OCI-LY1 (cell line): Measurements from ENCODE around the gene DTHD1.

ENCODE experiments used
- H2AFZ ChIP-seq: fragments of 200-600 bp; sonication (generic), shearing (Covaris generic); 2 replicates; pipeline ENCODE4 v1.6.0; 2014; ENCODE audit warnings: antibody characterized with exemption, mild to moderate bottlenecking, low read length
- H3F3A ChIP-seq: fragments of 200-600 bp; sonication (generic), shearing (Covaris generic); 2 replicates; pipeline ENCODE4 v1.6.0; 2014; ENCODE audit warnings: mild to moderate bottlenecking, antibody characterized with exemption, low read length, moderate library complexity; ENCODE audit not compliant: insufficient read depth
- H3K27ac ChIP-seq: fragments of 200-600 bp; sonication (generic); 2 replicates; pipeline ENCODE4 v1.5.1; 2014; ENCODE audit warnings: low read length, mixed run types, mild to moderate bottlenecking, low read depth; ENCODE audit not compliant: poor library complexity, severe bottlenecking
- H3K27me3 ChIP-seq: fragments of 200-600 bp; sonication (generic); 2 replicates; pipeline ENCODE4 v1.6.0; 2014; ENCODE audit warnings: antibody characterized with exemption, mild to moderate bottlenecking, low read length, moderate library complexity; ENCODE audit not compliant: insufficient read depth
- H3K36me3 ChIP-seq: fragments of 200-600 bp; sonication (generic); 2 replicates; pipeline ENCODE4 v1.6.1; 2014; ENCODE audit warnings: mild to moderate bottlenecking, antibody characterized with exemption, low read length, moderate library complexity, mixed read lengths; ENCODE audit not compliant: insufficient read depth
- H3K4me1 ChIP-seq: fragments of 200-600 bp; sonication (generic); 2 replicates; pipeline ENCODE4 v1.5.1; 2014; ENCODE audit warnings: mild to moderate bottlenecking, low read length, moderate library complexity; ENCODE audit not compliant: insufficient read depth, severe bottlenecking
- H3K4me2 ChIP-seq: fragments of 200-600 bp; sonication (generic), shearing (Covaris generic); 2 replicates; pipeline ENCODE4 v1.6.1; 2014; ENCODE audit warnings: low read length
- H3K4me3 ChIP-seq: fragments of 200-600 bp; sonication (generic); 2 replicates; pipeline ENCODE4 v1.5.1; 2014; ENCODE audit warnings: low read length, low read depth, mild to moderate bottlenecking, mixed read lengths; ENCODE audit not compliant: poor library complexity, severe bottlenecking
- H3K79me2 ChIP-seq: fragments of 200-600 bp; shearing (Covaris generic); 2 replicates; pipeline ENCODE4 v1.6.1; 2016; ENCODE audit warnings: mixed run types, low read length, mixed read lengths; ENCODE audit not compliant: insufficient read depth
- H3K9ac ChIP-seq: fragments of 200-600 bp; sonication (generic), shearing (Covaris generic); 2 replicates; pipeline ENCODE4 v1.6.1; 2014; ENCODE audit warnings: mild to moderate bottlenecking, low read length, mixed read lengths
- H3K9me2 ChIP-seq: fragments of 200-600 bp; sonication (generic), shearing (Covaris generic); 2 replicates; pipeline ENCODE4 v1.6.1; 2014; ENCODE audit warnings: low read depth, mild to moderate bottlenecking, low read length, mixed read lengths
- H3K9me3 ChIP-seq: fragments of 200-600 bp; shearing (Covaris generic); 2 replicates; pipeline ENCODE4 v1.6.1; 2014; ENCODE audit warnings: low read length, mixed read lengths
- H4K20me1 ChIP-seq: fragments of 200-600 bp; sonication (generic), shearing (Covaris generic); 2 replicates; pipeline ENCODE4 v1.6.0; 2016; ENCODE audit warnings: mild to moderate bottlenecking, low read length; ENCODE audit not compliant: insufficient read depth
- EZH2 ChIP-seq: fragments of 200-600 bp; sonication (generic), shearing (Covaris generic); IDR thresholded peaks from 2 replicates; pipeline ENCODE4 v1.8.0; 2017; ENCODE audit warnings: borderline replicate concordance, mixed run types, mild to moderate bottlenecking, antibody characterized with exemption, low read length, moderate library complexity, mixed read lengths
- TF ChIP-seq, protein P1 (sequence below): fragments of 200-600 bp; sonication (generic), shearing (Covaris generic); IDR thresholded peaks from 2 replicates; pipeline ENCODE4 v1.5.1; 2017; ENCODE audit warnings: mild to moderate bottlenecking, antibody characterized with exemption, low read length, moderate library complexity, mixed read lengths

Gene DTHD1

GRCh38 chr4:36358173-36358572 is 76.8 kb downstream of the DTHD1 start:
- TF ChIP-seq, protein P1, sequence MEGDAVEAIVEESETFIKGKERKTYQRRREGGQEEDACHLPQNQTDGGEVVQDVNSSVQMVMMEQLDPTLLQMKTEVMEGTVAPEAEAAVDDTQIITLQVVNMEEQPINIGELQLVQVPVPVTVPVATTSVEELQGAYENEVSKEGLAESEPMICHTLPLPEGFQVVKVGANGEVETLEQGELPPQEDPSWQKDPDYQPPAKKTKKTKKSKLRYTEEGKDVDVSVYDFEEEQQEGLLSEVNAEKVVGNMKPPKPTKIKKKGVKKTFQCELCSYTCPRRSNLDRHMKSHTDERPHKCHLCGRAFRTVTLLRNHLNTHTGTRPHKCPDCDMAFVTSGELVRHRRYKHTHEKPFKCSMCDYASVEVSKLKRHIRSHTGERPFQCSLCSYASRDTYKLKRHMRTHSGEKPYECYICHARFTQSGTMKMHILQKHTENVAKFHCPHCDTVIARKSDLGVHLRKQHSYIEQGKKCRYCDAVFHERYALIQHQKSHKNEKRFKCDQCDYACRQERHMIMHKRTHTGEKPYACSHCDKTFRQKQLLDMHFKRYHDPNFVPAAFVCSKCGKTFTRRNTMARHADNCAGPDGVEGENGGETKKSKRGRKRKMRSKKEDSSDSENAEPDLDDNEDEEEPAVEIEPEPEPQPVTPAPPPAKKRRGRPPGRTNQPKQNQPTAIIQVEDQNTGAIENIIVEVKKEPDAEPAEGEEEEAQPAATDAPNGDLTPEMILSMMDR: no peak
- no peak for TF ChIP-seq EZH2
- Histone ChIP-seq H3K9me2 (no peaks in the 10 kb centered on the region), H3K36me3 (no peaks in the 10 kb centered on the region), H3K9me3 (no peaks in the 10 kb centered on the region), H3F3A (no peaks in the 10 kb centered on the region), H4K20me1 (no peaks in the 10 kb centered on the region), H3K4me1 (no peaks in the 10 kb centered on the region), H3K79me2 (no peaks in the 10 kb centered on the region), H2AFZ (no peak overlapping the region), H3K4me3 (no peak overlapping the region), H3K4me2 (no peak overlapping the region), H3K9ac (no peak overlapping the region), H3K27me3 (no peaks in the 10 kb centered on the region), H3K27ac (no peak overlapping the region)

GRCh38 chr4:36360755-36361154 is 79.3 kb downstream of the DTHD1 start:
- Histone ChIP-seq H3K4me2 (no peak overlapping the region), H4K20me1 (no peaks in the 10 kb centered on the region), H3K9me2 (no peaks in the 10 kb centered on the region)

DNA sequence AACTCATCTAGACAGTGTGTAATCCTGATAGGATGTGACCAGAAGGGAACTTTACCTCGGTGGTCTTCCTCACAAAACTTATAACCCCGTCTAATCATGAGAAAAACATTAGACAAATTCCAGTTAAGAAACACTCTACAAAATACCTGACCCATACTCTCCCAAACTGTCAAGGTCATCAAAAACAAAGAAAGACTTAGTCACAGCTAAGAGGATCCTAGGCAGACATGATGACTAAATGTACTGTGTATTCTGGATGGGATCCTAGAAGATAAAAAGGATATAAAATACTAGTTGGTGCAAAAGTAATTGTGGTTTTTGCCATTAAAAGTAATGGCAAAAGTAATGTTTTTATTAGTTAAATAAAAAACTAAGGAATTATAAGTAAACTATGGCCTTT is 81.6 kb downstream of the DTHD1 start:
- no peaks in the 10 kb centered on the region for H3K4me1 ChIP-seq
- no peak overlapping the region for H3K4me2 ChIP-seq
- no peaks in the 10 kb centered on the region for H3K9me3 ChIP-seq
- H2AFZ ChIP-seq: no peak overlapping the region
- no peaks in the 10 kb centered on the region for H3K27me3 ChIP-seq
- no peak overlapping the region for H3K9ac ChIP-seq
- H3K79me2 ChIP-seq: no peaks in the 10 kb centered on the region
- H3K36me3 ChIP-seq: no peaks in the 10 kb centered on the region
- no peak overlapping the region for H3K27ac ChIP-seq
- H3K9me2 ChIP-seq: no peaks in the 10 kb centered on the region
- no peaks in the 10 kb centered on the region for H3F3A ChIP-seq
- H4K20me1 ChIP-seq: no peaks in the 10 kb centered on the region
- TF ChIP-seq, protein P1: no peak
- no peak overlapping the region for H3K4me3 ChIP-seq

More at GRCh38 chr4:36360755-36361154, 79.3 kb downstream of the DTHD1 start:
- no peak overlapping the region for H2AFZ ChIP-seq
- H3K27me3 ChIP-seq: no peaks in the 10 kb centered on the region
- H3K9me3 ChIP-seq: no peaks in the 10 kb centered on the region
- no peak overlapping the region for H3K9ac ChIP-seq
- H3K79me2 ChIP-seq: no peaks in the 10 kb centered on the region
- H3K36me3 ChIP-seq: no peaks in the 10 kb centered on the region
- no peak overlapping the region for H3K4me3 ChIP-seq
- no peaks in the 10 kb centered on the region for H3K4me1 ChIP-seq
- H3F3A ChIP-seq: no peaks in the 10 kb centered on the region
- H3K27ac ChIP-seq: no peak overlapping the region
- TF ChIP-seq, protein P1: no peak
- no peak for TF ChIP-seq EZH2
